HEK293T (cell line): ENCODE results near the gene NEURL4.
"Not testable (repeated sequence)": the region's sequence is repeated elsewhere in the genome, so short reads cannot be mapped to it uniquely, and the experiment has no call there.

Experiments
- CTCF ChIA-PET: fragments of 350-600 bp; formaldehyde crosslinking; extraction: SDS; loops from one replicate; lab custom pipeline; 2021; ENCODE audit warnings: antibody characterized with exemption, inconsistent platforms; lab: Yijun Ruan, JAX
- POLR2A ChIA-PET: fragments of 350-600 bp; formaldehyde crosslinking; extraction: SDS; loops from one replicate; lab custom pipeline; 2020; ENCODE audit warnings: antibody characterized with exemption, inconsistent platforms; lab: Yijun Ruan, JAX
- DNase-seq: peaks from one replicate; pipeline ENCODE4 v3.0.0; 2012; ENCODE audit warnings: mixed read lengths; ENCODE audit errors: extremely low spot score
- ARNT ChIP-seq: fragments of 450-650 bp; IDR thresholded peaks from 2 replicates; pipeline ENCODE4 v1.6.1; 2017; ENCODE audit warnings: mild to moderate bottlenecking
- BHLHE40 ChIP-seq: fragments of 450-650 bp; IDR thresholded peaks from 2 replicates; pipeline ENCODE4 v1.6.1; 2016; ENCODE audit warnings: mild to moderate bottlenecking, moderate library complexity, borderline replicate concordance
- CTBP1 ChIP-seq: fragments of 450-650 bp; IDR thresholded peaks from 2 replicates; pipeline ENCODE4 v1.6.1; 2016; ENCODE audit warnings: borderline replicate concordance
- ELF4 ChIP-seq: fragments of 450-650 bp; IDR thresholded peaks from 2 replicates; pipeline ENCODE4 v1.6.1; 2017; ENCODE audit warnings: antibody characterized with exemption
- FOXA1 ChIP-seq: fragments of 450-650 bp; IDR thresholded peaks from 2 replicates; pipeline ENCODE4 v1.6.1; 2016; ENCODE audit warnings: mild to moderate bottlenecking
- FOXK2 ChIP-seq: fragments of 450-650 bp; IDR thresholded peaks from 2 replicates; pipeline ENCODE4 v1.6.1; 2016; ENCODE audit warnings: mild to moderate bottlenecking
- FOXM1 ChIP-seq: fragments of 450-650 bp; IDR thresholded peaks from 2 replicates; pipeline ENCODE4 v1.6.1; 2017; ENCODE audit warnings: mild to moderate bottlenecking, borderline replicate concordance
- HDGF ChIP-seq: fragments of 450-650 bp; IDR thresholded peaks from 2 replicates; pipeline ENCODE4 v1.6.1; 2017; ENCODE audit warnings: antibody characterized with exemption, borderline replicate concordance
- L3MBTL2 ChIP-seq: fragments of 450-650 bp; conservative IDR thresholded peaks from 2 replicates; pipeline ENCODE4 v1.6.1; 2016; ENCODE audit warnings: mild to moderate bottlenecking
- LEF1 ChIP-seq: fragments of 450-650 bp; IDR thresholded peaks from 2 replicates; pipeline ENCODE4 v1.6.1; 2017; ENCODE audit warnings: mild to moderate bottlenecking, borderline replicate concordance
- NFRKB ChIP-seq: fragments of 450-650 bp; IDR thresholded peaks from 2 replicates; pipeline ENCODE4 v1.6.1; 2016; ENCODE audit warnings: mild to moderate bottlenecking, moderate library complexity
- SP1 ChIP-seq: fragments of 450-650 bp; IDR thresholded peaks from 2 replicates; pipeline ENCODE4 v1.6.1; 2017
- SUZ12 ChIP-seq: fragments of 450-650 bp; IDR thresholded peaks from 2 replicates; pipeline ENCODE4 v1.6.1; 2016; ENCODE audit warnings: mild to moderate bottlenecking
- TARDBP ChIP-seq: fragments of 450-650 bp; IDR thresholded peaks from 2 replicates; pipeline ENCODE4 v1.6.1; 2016
- ZNF384 ChIP-seq: fragments of 450-650 bp; IDR thresholded peaks from 2 replicates; pipeline ENCODE4 v1.6.1; 2016
- TF ChIP-seq, protein P1 (sequence below): fragments of 450-650 bp; IDR thresholded peaks from 2 replicates; pipeline ENCODE4 v1.6.1; 2016

Gene NEURL4

GRCh38 chr17:7328840-7329373 is at the start of gene NEURL4:
Gene NEURL4, minus strand, starts transcription at chr17:7329335. Its CDS starts 23 bp downstream, at chr17:7329312.
- ChIA-PET POLR2A (interaction anchor here (0.6 to 5.1 kb wide), 30 partner anchors 8 to 360 kb away, joined by 3 to 56 read pairs (median 6); partner anchors contain the start of genes ACADVL, DLG4, DVL2 and GABARAP), CTCF (interaction anchor here (1.0 to 1.3 kb wide), 4 partner anchors 8 to 151 kb away, joined by 3 to 5 read pairs (median 3); no protein-coding TSS in a partner anchor)
- TF ChIP-seq SUZ12: no peak
- no peak for TF ChIP-seq NFRKB
- no peak for TF ChIP-seq L3MBTL2
- TF ChIP-seq FOXK2: no peak
- no peak for TF ChIP-seq ELF4
- DNase-seq: no peak

DNA sequence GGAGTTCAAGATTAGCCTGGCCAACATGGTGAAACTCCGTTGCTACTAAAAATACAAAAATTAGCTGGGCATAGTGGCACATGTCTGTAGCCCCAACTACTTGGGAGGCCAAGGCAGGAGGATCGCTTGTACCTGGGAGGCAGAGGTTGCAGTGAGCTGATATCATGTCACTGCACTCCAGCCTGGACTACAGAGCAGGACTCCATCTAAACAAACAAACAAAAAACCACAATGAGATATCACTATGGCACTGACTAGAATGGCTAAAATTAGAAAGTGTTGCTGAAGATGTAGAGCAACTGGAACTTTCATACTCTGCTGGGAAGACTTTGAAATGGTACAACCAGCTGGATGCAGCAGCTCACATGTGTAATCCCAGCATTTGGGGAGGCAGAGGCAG is 45.2 kb upstream of the NEURL4 start:
- CTCF ChIA-PET: interaction anchor here (1.1 kb wide), 1 partner anchor 12 kb away, joined by 3 read pairs; no protein-coding TSS in a partner anchor
- POLR2A ChIA-PET: interaction anchor here (1.0 to 1.7 kb wide), 2 partner anchors 20 to 30 kb away, joined by 3 to 7 read pairs; partner anchors contain the start of genes PLSCR3 and TMEM256
- no peak for DNase-seq
- no peak for TF ChIP-seq HDGF
- TF ChIP-seq CTBP1: no peak

DNA sequence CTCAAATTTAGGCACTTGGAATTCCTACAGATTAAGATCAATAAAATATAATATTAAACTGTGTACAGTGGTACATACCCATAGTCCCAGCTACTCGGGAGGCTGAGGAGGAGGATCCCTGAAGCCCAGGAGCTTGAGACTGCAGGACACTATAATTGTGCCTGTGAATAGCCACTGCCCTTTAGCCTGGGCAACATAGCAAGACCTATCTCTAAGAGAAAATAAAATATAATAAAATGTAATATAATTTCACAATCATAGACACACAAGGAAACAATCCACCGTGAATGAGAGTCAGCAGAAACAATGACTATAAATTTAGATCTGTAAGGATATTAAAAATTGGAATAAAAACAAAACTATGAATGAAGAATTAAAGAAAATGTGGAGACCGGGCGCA is 41.7 kb upstream of the NEURL4 start:
- TF ChIP-seq ELF4: no peak
- TF ChIP-seq LEF1: no peak
- TF ChIP-seq HDGF: no peak
- TF ChIP-seq TARDBP: no peak
- TF ChIP-seq FOXK2: no peak
- no peak for TF ChIP-seq ZNF384
- TF ChIP-seq SUZ12: no peak
- no peak for TF ChIP-seq ARNT
- no peak for TF ChIP-seq L3MBTL2
- TF ChIP-seq, protein P1, sequence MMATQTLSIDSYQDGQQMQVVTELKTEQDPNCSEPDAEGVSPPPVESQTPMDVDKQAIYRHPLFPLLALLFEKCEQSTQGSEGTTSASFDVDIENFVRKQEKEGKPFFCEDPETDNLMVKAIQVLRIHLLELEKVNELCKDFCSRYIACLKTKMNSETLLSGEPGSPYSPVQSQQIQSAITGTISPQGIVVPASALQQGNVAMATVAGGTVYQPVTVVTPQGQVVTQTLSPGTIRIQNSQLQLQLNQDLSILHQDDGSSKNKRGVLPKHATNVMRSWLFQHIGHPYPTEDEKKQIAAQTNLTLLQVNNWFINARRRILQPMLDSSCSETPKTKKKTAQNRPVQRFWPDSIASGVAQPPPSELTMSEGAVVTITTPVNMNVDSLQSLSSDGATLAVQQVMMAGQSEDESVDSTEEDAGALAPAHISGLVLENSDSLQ: no peak
- no peak for TF ChIP-seq NFRKB
- TF ChIP-seq CTBP1: no peak
- no peak for TF ChIP-seq FOXM1
- no peak for TF ChIP-seq FOXA1
- CTCF ChIA-PET: no interaction called here
- POLR2A ChIA-PET: interaction anchor here (0.7 to 1.0 kb wide), 2 partner anchors 11 to 33 kb away, joined by 3 read pairs; partner anchors contain the start of gene TMEM256
- no peak for DNase-seq

DNA sequence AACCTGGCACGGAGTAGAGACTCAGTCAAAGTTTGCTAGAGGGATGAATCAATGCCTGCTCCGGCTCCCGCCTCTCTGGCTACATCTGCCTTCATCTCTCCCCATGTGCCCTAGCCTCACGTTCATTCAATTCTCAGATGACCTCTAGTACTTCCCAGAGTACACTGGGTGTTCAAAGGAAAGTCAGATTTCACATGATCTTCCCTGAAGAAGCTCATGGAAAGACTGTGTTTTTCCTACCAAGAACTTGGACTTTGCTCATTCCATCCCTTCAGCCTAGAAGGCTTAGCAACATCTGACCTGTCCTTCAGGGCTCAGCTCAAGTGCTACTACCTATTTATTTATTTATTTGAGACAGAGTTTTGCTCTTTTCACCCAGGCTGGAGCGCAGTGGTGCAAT is 40.7 kb upstream of the NEURL4 start:
- CTCF ChIA-PET: interaction anchor here (1.2 kb wide), 1 partner anchor 14 kb away, joined by 5 read pairs; the partner anchor contains the start of gene TMEM95
- no peak for TF ChIP-seq ELF4
- no peak for TF ChIP-seq ZNF384
- TF ChIP-seq, protein P1: no peak
- no peak for TF ChIP-seq SP1
- no peak for TF ChIP-seq ARNT
- TF ChIP-seq HDGF: no peak
- no peak for TF ChIP-seq FOXK2
- no peak for TF ChIP-seq CTBP1
- TF ChIP-seq LEF1: no peak
- TF ChIP-seq L3MBTL2: no peak
- no peak for TF ChIP-seq SUZ12
- no peak for TF ChIP-seq TARDBP
- no peak for TF ChIP-seq NFRKB
- DNase-seq: no peak
- POLR2A ChIA-PET: interaction anchor here (1.0 kb wide), 1 partner anchor 34 kb away, joined by 3 read pairs; the partner anchor contains the start of gene TMEM256

DNA sequence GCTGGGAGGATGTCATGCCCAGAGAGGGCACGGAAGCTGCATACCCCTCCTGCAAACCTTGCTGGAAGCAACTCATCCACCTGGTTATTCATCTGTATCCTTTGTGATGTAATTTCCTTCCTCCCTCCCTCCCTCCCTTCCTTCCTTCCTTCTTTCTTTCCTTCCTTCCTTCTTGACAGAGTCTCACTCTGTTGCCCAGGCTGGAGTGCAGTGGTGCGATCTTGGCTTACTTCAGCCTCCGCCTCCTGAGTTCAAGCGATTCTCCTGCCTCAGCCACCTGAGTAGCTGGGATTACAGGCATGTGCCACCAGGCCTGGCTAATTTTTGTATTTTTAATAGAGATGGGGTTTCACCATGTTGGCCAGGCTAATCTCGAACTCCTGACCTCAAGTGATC is 39.5 kb upstream of the NEURL4 start:
- POLR2A ChIA-PET, DNase-seq, CTCF ChIA-PET: not testable (repeated sequence)

- no peak for DNase-seq
- CTCF ChIA-PET: no interaction called here
- no peak for TF ChIP-seq ARNT
- TF ChIP-seq CTBP1: no peak
- TF ChIP-seq TARDBP: no peak
- no peak for TF ChIP-seq SUZ12
- TF ChIP-seq HDGF: no peak
- TF ChIP-seq, protein P1: no peak
- no peak for TF ChIP-seq NFRKB
- TF ChIP-seq ELF4: no peak
- TF ChIP-seq FOXA1: no peak
- no peak for TF ChIP-seq ZNF384
- TF ChIP-seq BHLHE40: no peak
- TF ChIP-seq LEF1: no peak
- POLR2A ChIA-PET: no interaction called here
Observed at GRCh38 chr17:7367918-7368598, 38.9 kb upstream of the NEURL4 start.
